GM19438 (cell line): Measurements from ENCODE around the gene TTC19.

Experiments
- ATAC-seq: cut with Tn5 transposase; IDR thresholded peaks from one replicate; pipeline ENCODE4 v1.9.1; 2021; ENCODE audit warnings: low read depth; ENCODE audit not compliant: unreplicated experiment

Gene TTC19, protein sequence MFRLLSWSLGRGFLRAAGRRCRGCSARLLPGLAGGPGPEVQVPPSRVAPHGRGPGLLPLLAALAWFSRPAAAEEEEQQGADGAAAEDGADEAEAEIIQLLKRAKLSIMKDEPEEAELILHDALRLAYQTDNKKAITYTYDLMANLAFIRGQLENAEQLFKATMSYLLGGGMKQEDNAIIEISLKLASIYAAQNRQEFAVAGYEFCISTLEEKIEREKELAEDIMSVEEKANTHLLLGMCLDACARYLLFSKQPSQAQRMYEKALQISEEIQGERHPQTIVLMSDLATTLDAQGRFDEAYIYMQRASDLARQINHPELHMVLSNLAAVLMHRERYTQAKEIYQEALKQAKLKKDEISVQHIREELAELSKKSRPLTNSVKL

GRCh38 chr17:15999141-15999973, at the start of gene TTC19, which contains the start of gene ZSWIM7:
Gene TTC19, plus strand, starts transcription at chr17:15999824. Its CDS starts 25 bp downstream, at chr17:15999849.
Gene ZSWIM7, minus strand, starts transcription at chr17:15999704. Its CDS starts 110 bp downstream, at chr17:15999594.
- peak; percentile 91 for ATAC-seq

DNA sequence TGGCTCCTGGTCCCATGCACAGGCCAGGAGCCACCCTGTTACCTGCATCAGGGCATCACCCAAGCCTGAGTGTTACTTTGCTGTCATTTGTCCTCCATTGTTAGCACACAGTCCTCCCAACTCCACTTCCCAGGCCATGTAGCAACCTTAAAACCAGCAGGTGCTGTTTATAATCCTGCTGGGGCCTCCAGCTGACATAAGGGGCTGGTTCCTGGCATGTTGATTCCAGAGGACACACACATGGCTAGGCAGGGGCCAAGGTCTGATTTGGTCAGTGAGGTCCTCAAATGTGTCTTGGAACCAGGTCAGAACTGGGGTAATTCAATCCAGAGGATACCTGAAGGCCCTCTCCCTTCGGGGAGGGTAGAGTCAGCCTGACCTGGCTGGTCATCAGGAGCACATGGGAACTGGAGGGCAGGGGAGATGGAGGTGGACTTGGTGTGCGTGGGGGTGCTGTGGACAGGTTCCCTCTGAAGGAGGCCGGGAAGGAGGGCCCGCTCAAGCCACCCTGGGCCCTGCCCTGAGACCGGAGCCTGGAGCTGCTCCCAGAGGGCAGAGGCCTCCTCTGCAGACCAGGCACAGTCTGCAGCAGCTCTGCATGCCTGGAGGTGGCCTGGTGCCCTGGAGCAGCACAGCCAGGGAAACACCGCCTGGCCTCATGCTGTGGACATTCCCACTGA, 48.1 kb upstream of the TTC19 start:
- ATAC-seq: no peak

DNA sequence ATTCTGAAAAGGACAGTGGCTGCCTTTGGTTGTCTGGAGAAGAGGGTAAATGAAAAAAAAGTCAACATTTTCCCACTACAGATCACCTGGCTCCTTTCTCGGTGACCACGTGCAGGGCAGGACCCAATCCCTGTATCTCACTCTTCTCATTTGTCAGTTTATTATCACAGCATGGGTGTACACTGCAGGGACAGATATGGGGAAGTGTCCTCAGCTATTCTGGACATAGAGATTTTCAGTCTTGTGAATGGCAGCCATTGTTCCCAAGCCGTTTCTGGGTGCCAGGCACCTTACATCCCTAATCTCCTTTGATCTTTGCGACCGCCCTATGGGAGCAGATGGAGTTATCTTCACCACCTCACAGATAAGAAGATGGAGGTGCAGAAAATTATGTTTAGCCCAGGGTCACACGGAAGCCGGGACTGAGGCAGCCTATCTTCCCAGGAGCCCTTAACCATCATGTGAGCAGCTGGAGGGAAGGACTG, 47.5 kb upstream of the TTC19 start:
- no peak for ATAC-seq

GRCh38 chr17:15952916-15953790, 46.5 kb upstream of the TTC19 start:
- ATAC-seq: no peak

DNA sequence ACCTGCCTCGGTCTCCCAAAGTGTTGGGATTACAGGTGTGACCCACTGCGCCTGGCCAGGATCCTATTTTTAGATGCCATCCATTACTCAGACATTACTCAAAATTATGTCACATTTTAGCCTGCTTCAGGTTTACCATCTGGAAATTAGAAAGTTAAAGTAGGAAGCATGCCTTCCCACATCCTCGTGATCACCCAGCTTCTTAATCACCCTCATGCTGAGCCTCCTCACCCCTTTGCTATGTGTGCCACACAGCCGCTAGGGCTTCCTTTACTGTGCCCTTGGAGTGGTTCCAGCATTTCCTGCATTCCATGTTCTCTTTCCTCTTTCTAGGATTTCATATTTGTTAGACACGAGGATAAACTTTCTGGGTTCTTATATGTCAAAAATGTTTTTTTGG, 45.4 kb upstream of the TTC19 start:
- no peak for ATAC-seq

DNA sequence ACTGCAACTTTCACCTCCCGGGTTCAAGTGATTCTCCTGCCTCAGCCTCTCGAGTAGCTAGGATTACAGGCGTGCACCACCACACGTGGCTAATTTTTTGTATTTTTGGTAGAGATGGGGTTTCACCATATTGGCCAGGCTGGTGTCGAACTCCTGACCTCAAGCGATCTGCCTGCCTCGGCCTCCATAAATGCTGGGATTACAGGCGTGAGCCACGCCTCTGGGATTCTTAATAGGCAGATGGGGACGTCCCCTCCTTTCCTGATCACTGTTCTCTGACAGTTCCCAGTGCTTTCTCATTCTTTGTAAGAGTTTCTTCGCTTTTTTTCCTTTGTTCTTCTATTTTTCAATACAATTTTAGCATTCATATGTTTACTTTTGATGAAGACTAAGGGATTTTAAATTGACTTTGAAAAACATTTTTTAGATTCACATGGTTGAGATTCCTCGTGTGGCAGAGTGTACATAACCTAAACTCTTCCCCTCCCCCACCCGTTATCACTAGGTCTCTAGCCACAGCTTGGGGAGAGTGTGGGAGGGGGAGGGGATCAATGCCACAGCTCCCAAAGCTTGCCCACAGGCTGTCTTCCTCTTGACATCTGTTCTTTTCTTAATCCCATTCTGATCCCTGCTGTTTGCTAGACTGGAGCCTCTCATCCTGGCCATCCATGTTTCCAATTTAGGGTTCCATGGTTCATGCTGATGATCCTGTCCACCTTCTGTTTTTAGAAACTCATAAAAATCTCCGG, 43.7 kb upstream of the TTC19 start:
- ATAC-seq: no peak

DNA sequence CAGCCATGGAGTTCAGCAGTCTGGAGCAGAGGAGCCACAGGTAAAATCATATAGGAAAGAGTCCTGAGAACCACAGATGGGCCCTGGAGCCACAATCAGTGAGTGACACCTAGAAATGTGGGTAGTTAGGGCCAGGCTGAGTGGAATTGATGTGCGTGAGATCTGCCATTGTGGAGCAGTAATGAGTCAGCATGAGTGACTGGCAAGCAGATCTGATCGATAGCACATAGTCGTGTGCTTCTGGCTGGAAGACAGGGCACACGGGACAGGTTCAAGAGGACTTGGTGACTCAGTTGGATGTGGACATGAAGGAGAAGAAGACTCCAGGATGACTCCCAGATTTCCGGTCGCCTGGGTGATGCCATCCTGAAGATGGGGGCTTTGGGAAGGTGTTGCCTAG, 42.4 kb upstream of the TTC19 start:
- no peak for ATAC-seq

- ATAC-seq: no peak
Measured at GRCh38 chr17:15957608-15958307, 41.9 kb upstream of the TTC19 start.

- ATAC-seq: no peak
Measured at GRCh38 chr17:15958484-15958854, 41.2 kb upstream of the TTC19 start.

GRCh38 chr17:15963670-15964110, 35.9 kb upstream of the TTC19 start:
- ATAC-seq: no peak

GRCh38 chr17:15965528-15965927, 34.1 kb upstream of the TTC19 start:
- no peak for ATAC-seq

DNA sequence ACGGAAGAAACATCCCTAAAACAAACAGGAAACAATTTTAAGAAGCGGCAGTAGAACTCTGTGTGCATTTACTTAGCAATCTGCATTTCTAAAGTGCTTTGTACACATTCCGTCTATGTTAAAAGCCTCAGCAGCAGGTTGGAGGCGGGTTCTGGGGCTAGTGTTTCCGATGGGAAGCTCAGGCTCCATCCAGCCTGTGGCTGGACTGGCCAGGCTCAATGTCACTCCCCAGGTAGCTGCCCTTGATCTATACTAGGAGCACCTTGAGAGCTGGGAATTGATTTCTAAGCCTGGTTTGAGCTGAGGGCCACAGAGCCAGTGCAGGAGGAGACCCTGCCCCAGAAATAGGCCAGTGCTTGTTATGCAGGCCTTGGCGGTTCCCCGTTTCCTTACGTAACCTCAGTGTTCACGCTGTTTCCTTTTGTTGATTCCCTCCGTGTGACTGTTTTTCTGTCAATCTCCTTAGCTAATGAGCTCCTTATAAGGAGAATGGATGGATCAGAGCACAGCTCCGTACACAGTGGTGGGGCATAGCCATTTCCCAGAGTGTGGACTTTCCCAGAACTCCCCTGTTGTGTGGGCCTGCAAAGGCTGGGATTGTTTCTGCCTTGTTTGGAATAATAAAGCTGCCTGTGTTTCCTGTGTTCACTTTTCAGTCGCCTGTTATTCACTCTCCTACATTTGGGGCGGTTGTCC, 33.3 kb upstream of the TTC19 start:
- no peak for ATAC-seq

DNA sequence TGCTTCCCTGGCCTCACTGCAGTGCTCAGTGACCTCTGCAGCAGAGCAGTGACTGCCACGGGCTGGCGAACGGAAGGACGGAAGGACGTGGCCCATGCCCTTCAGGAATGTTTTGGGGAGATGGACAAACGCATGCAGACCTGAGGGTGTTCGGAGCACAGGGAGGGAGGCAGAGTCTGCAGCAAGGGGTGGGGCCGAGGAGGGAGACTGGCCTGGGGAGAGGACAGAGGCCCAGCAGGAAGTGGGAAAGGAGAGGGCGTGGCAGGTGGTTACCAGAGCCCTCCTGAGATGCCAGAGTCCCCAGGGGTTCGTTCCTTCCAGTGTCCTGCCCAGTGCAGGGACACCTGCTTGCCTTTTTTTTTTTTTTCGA, 32.8 kb upstream of the TTC19 start:
- no peak for ATAC-seq

- ATAC-seq: no peak
Measured at GRCh38 chr17:15967706-15968399, 31.8 kb upstream of the TTC19 start.

DNA sequence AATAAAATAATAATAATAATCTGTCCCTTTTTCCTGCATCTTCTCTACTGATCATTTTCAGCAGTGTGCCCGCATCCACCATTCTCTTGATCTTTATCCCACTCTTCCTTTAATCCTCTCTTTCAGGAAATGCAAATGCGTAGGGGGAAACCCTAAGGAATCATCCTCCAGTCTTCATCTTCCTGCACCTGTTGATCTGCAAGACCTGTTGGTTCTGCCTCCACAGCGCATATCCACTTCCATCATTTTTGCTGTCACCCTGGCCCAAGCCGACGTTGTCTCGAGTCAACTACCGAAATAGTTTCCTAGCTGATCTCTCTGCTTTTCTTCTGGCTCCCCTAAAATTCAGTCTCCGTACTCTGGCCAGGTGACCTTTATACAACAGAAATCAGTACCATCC, 30.2 kb upstream of the TTC19 start:
- ATAC-seq: no peak

DNA sequence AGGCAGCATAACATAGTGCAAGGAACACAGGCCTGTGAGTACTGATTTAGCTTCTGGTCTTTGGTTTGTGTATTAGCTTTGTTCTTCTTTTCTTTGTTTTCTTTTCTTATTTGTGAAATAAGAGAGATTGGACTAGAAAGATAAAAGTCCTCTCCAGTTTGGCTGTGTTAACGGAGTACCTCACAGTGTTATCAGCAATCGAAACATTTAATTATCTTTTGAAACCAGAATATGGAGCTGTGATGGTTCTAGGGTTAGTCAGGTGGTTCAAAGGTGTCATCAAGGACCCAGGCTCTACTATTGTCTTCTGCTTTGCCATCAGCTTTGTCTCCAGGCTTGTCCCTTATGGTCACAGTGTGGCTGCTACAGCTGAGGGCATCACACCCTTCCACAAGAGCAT, 29.1 kb upstream of the TTC19 start:
- no peak for ATAC-seq

DNA sequence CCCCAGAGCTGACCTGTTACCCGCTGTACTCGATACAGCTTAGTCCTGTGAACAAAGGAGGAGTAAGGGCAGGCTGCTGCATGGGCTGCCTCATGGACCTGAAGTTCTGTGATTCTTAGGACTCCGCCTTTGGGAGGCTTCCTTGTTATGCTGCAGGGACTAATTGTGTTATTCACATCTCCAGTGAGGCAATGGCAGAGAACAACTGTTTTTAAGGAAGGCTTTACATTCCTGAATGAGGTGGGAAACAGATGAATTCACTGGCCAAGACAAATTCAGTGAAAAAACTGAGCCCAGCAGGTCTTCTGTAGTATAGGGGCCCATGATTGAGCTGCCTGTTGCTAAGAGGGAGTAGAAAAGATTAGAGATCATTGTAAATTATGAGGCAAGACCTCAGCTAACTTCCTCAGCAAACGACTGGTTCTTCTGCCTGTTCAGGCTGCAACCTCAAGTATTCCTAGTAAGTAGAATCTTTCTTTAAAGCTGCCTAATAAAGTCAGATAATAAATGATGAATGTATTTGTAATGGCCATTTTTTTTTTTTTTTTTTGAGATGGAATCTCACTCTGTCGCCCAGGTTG, 28.4 kb upstream of the TTC19 start:
- no peak for ATAC-seq
